ENCODE results near the gene RENBP.

DNA sequence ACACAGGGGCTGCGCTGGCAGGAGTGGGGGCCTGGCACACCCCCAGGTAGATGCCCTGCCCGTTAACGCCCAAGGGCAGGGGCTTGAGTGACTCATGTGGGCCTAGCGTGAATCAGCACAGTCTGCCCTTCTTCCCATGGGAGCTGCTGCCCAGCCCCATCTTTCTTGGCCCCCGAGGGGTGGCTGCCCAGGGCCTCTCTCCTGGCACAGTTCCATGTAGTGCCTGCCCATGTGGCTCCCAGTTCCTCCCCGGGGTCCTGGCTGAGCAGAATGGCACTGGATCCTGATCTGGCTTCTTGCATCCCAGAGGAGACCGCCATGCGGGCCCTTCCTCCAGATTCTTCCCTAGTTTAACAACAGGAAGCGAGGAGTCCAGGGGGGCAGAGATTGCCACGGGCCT is 42.1 kb downstream of the RENBP start:
- TF ChIP-seq, protein P1, sequence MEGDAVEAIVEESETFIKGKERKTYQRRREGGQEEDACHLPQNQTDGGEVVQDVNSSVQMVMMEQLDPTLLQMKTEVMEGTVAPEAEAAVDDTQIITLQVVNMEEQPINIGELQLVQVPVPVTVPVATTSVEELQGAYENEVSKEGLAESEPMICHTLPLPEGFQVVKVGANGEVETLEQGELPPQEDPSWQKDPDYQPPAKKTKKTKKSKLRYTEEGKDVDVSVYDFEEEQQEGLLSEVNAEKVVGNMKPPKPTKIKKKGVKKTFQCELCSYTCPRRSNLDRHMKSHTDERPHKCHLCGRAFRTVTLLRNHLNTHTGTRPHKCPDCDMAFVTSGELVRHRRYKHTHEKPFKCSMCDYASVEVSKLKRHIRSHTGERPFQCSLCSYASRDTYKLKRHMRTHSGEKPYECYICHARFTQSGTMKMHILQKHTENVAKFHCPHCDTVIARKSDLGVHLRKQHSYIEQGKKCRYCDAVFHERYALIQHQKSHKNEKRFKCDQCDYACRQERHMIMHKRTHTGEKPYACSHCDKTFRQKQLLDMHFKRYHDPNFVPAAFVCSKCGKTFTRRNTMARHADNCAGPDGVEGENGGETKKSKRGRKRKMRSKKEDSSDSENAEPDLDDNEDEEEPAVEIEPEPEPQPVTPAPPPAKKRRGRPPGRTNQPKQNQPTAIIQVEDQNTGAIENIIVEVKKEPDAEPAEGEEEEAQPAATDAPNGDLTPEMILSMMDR (conservative IDR thresholded peaks at IDR 0.05) = no peak
- TF ChIP-seq ZFX (IDR thresholded peaks at IDR 0.05) = no peak
